ENCODE data around the gene SAMD10.

DNA sequence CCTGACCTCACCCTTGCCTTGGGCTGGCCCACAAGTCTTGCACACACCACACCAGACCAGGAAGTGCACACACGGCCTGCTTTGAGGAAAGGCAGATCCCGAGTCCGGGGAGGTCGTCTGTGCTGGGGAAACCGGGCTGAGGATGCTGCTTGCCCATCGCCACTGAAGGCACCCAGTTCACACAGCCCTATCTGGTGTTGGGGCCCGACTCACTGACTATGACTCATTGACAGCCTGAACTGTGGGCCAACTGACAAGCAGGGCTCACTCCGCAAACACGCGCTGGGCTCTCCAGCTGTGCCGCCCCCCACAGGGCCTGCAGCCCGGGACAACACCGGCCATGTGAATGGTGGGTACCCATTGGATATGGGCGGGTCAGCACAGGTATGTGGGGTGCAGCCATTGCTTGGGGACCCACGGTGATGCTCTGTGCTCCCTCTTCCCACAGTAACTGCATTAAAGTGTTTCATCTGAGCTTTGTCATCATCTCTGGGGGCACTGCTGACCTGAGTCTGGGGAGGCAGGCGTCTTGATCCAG, 1.6 kb downstream of the SAMD10 start:
- no peak for TF ChIP-seq CTCF (conservative IDR thresholded peaks at IDR 0.05; ENCODE audit: low read length)
- no peak for TF ChIP-seq EZH2phosphoT487 (IDR thresholded peaks at IDR 0.05; ENCODE audit: borderline replicate concordance)

Data from Loucy (cell line).